Activated T-cell treated with anti-CD3 and anti-CD28 coated beads, Interleukin-2, amount 50 U/mL, for 24 hours (primary cell): ENCODE results near the gene ATP6V1B1.
"Not testable (repeated sequence)": the region's sequence is repeated elsewhere in the genome, so short reads cannot be mapped to it uniquely, and the experiment has no call there.

ENCODE experiments used
- DNase-seq: peaks from one replicate; pipeline ENCODE4 v3.0.0-alpha.2; 2020
- H3K27ac Mint-ChIP-seq: 2 replicates; pipeline ENCODE4 v1.8.0; 2020; ENCODE audit warnings: mild to moderate bottlenecking, mixed read lengths
- H3K27me3 Mint-ChIP-seq: 2 replicates; pipeline ENCODE4 v1.8.0; 2020; ENCODE audit warnings: mixed read lengths
- H3K36me3 Mint-ChIP-seq: 2 replicates; pipeline ENCODE4 v1.8.0; 2020; ENCODE audit warnings: low read depth, mixed read lengths
- H3K4me1 Mint-ChIP-seq: 2 replicates; pipeline ENCODE4 v1.8.0; 2020; ENCODE audit warnings: low read depth, mixed read lengths
- H3K4me3 Mint-ChIP-seq: 2 replicates; pipeline ENCODE4 v1.8.0; 2020; ENCODE audit warnings: mild to moderate bottlenecking, moderate library complexity, mixed read lengths
- H3K9me3 Mint-ChIP-seq: 2 replicates; pipeline ENCODE4 v1.8.0; 2020; ENCODE audit warnings: mixed read lengths

Gene ATP6V1B1

DNA sequence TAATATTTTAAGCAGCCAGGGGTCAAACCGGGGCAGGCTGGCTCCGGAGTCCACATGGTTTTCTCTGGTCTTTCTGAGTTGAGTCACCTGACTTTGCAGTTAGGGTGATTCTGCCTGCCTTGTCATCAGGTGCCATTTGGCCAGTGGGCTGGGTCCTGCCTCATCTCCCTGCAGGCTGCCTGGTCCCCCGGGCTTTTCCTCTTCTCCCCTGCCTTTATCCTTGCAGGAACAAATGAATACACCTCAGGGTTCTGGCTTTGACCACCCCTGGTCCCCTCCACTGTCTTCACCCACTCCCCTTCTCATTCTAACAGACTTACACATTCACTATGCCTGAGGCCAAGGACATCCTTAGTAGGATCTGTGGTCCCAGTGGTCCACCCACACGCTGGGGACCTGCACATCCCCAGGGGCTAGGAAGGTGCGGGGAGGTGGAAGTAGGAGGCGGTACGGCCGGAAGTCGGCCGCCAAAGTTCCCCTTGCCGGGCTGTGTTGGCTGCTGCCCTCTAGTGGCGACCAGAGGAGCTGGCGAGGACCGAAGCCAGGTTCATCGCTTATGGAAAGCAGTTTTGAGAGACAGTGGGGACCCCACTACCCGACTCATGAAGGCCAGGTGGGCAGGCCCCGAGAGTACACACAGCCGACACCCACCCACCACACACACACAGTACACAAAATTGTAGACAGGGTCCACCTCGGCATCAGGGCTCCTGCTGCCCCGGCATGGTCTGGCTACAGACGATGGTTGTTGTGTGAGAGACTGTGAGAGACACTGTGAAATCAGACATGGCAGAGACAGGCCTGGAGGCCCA lies 65.3 kb downstream of the ATP6V1B1 start:
- peak overlapping the region; percentile 85 for H3K27ac Mint-ChIP-seq
- no peaks in the 10 kb centered on the region for H3K36me3 Mint-ChIP-seq
- peak; percentile 87 for DNase-seq
- peaks cover 13% of the 10 kb centered on the region for H3K4me1 Mint-ChIP-seq
- no peaks in the 10 kb centered on the region for H3K9me3 Mint-ChIP-seq
- H3K27me3 Mint-ChIP-seq: peaks cover 4% of the 10 kb centered on the region
- H3K4me3 Mint-ChIP-seq: peak overlapping the region; percentile 78

- Mint-ChIP-seq H3K27ac (no peak overlapping the region), H3K9me3 (no peaks in the 10 kb centered on the region)
These were observed 65.9 kb downstream of the ATP6V1B1 start for GRCh38 chr2:71001592-71001927.

GRCh38 chr2:71001981-71002570 lies 66.4 kb downstream of the ATP6V1B1 start:
- H3K36me3 Mint-ChIP-seq: no peaks in the 10 kb centered on the region
- peaks cover 4% of the 10 kb centered on the region for H3K27me3 Mint-ChIP-seq
- peaks cover 13% of the 10 kb centered on the region for H3K4me1 Mint-ChIP-seq
- no peak overlapping the region for H3K4me3 Mint-ChIP-seq
- no peaks in the 10 kb centered on the region for H3K9me3 Mint-ChIP-seq
- no peak overlapping the region for H3K27ac Mint-ChIP-seq
- no peak for DNase-seq

More at GRCh38 chr2:71001592-71001927, 65.9 kb downstream of the ATP6V1B1 start:
- Mint-ChIP-seq H3K36me3 (no peaks in the 10 kb centered on the region), H3K4me3 (no peak overlapping the region), H3K4me1 (peaks cover 13% of the 10 kb centered on the region), H3K27me3 (peaks cover 4% of the 10 kb centered on the region)
- DNase-seq: no peak

- Mint-ChIP-seq H3K27me3 (peaks cover 9% of the 10 kb centered on the region), H3K4me1 (peaks cover 13% of the 10 kb centered on the region), H3K4me3 (no peak overlapping the region), H3K36me3 (no peaks in the 10 kb centered on the region), H3K27ac (no peak overlapping the region), H3K9me3 (no peaks in the 10 kb centered on the region)
- DNase-seq: no peak
These were observed 67.7 kb downstream of the ATP6V1B1 start for GRCh38 chr2:71003396-71003795.

- no peak overlapping the region for H3K4me3 Mint-ChIP-seq
- H3K27me3 Mint-ChIP-seq: peaks cover 11% of the 10 kb centered on the region
- no peaks in the 10 kb centered on the region for H3K36me3 Mint-ChIP-seq
- H3K4me1 Mint-ChIP-seq: peaks cover 13% of the 10 kb centered on the region
- H3K9me3 Mint-ChIP-seq: no peaks in the 10 kb centered on the region
- no peak overlapping the region for H3K27ac Mint-ChIP-seq
- no peak for DNase-seq
These were observed 68.5 kb downstream of the ATP6V1B1 start for GRCh38 chr2:71003966-71004755.

DNA sequence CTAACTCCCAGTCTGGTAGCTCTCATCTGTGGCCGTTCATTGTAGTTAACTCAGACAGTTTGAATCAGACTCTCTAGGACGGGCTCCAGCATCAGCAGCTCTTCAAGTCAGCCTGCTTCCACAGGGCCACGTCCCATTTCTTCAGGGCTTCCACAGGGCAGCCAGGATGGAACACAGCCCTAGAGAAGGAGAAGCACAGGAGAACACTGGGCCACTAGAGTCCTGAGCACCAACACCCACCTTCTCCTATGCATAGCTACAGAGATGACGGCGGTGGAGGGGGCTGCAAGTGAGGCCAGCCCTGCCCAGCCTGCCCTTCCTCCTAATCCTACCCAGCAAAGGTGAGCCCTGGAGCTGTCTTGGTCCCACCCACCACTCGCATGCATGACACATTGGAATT lies 69.2 kb downstream of the ATP6V1B1 start:
- Mint-ChIP-seq H3K27ac (no peak overlapping the region), H3K9me3 (no peaks in the 10 kb centered on the region), H3K36me3 (no peaks in the 10 kb centered on the region), H3K4me1 (peaks cover 13% of the 10 kb centered on the region), H3K27me3 (peaks cover 16% of the 10 kb centered on the region), H3K4me3 (no peak overlapping the region)
- no peak for DNase-seq

GRCh38 chr2:71005271-71006202 lies 69.8 kb downstream of the ATP6V1B1 start:
- Mint-ChIP-seq H3K4me1 (peaks cover 11% of the 10 kb centered on the region), H3K4me3 (no peak overlapping the region), H3K9me3 (no peaks in the 10 kb centered on the region), H3K27ac (no peak overlapping the region), H3K27me3 (peaks cover 23% of the 10 kb centered on the region), H3K36me3 (no peaks in the 10 kb centered on the region)
- DNase-seq: no peak

GRCh38 chr2:71006323-71006722 lies 70.6 kb downstream of the ATP6V1B1 start:
- DNase-seq: no peak
- no peak overlapping the region for H3K27ac Mint-ChIP-seq
- peaks cover 3% of the 10 kb centered on the region for H3K4me1 Mint-ChIP-seq
- no peaks in the 10 kb centered on the region for H3K9me3 Mint-ChIP-seq
- H3K27me3 Mint-ChIP-seq: peaks cover 25% of the 10 kb centered on the region
- H3K4me3 Mint-ChIP-seq: no peak overlapping the region
- no peaks in the 10 kb centered on the region for H3K36me3 Mint-ChIP-seq

DNA sequence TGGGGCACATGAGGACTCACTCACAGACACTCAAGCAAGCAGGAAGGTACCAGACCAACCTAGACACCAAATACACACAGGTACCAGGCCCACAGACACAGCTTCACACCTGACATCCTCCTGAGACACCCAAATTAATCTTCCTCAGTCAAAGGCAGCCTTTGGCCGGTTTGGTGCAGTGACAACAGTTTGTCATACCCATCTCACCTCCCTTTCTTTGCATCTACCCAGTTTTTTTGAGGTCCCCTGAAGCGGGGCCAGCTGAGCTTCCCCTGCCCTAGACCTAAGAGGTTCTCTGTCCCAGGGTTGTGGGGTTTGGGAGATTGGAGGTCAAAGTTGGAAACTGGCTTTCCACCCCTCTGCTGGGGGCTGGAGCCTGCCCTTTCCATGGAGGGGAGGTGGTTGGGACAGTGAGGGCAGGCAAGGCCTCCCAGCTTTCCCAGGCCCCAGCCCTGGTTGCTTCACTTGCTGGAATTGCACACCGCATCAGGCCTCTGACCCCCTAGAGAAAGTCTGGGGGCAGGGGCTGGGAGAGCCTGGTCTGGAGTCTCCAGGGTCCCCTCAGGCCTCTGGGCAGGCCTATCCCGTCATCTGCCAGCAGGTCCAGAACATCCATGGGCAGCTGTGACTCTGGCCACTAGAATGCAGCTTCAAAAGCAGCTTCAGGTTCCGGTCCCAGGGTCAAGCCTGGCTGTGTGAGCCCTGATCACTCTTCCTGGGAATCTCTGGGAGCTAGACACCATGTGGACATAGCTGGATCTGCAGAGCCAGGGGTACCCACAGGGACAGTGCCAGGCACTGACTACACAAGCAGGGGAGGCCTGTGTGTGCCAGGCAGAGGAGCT lies 71.5 kb downstream of the ATP6V1B1 start:
- Mint-ChIP-seq H3K4me3 (no peak overlapping the region), H3K27me3 (peaks cover 30% of the 10 kb centered on the region), H3K27ac (no peak overlapping the region), H3K36me3 (no peaks in the 10 kb centered on the region), H3K9me3 (no peaks in the 10 kb centered on the region), H3K4me1 (no peaks in the 10 kb centered on the region)
- DNase-seq: no peak

- DNase-seq: no peak
- Mint-ChIP-seq H3K9me3 (no peaks in the 10 kb centered on the region), H3K4me3 (no peak overlapping the region), H3K36me3 (no peaks in the 10 kb centered on the region), H3K27me3 (peaks cover 36% of the 10 kb centered on the region), H3K4me1 (no peaks in the 10 kb centered on the region), H3K27ac (no peak overlapping the region)
These were observed 72.6 kb downstream of the ATP6V1B1 start for GRCh38 chr2:71008342-71008741.

- DNase-seq, H3K36me3 Mint-ChIP-seq, H3K9me3 Mint-ChIP-seq, H3K4me1 Mint-ChIP-seq, H3K27ac Mint-ChIP-seq, H3K4me3 Mint-ChIP-seq: not testable (repeated sequence)
- peaks cover 32% of the 10 kb centered on the region for H3K27me3 Mint-ChIP-seq
These were observed 76.1 kb downstream of the ATP6V1B1 start for GRCh38 chr2:71011786-71012185.
